Panc1 (cell line): Measurements from ENCODE around the gene TTC38. TPM values are rescaled to one million over a fixed set of nuclear protein-coding genes. Genes with fewer than 3 reads are reported as not detected.

Experiments
- ATAC-seq: fragments of 200-7000 bp; cut with Tn5 transposase; 2 replicates; pipeline ENCODE4 v1.9.1; 2020; ENCODE audit warnings: mild to moderate bottlenecking, moderate library complexity
- BruUV-seq: library from RNA; stranded (reverse); fragments of 400-500 nt; replicated peaks from 2 replicates; lab custom pipeline; 2021; lab: Mats Ljungman, UMichigan
- CTCF ChIA-PET: fragments of 300-600 bp; sonication (Branson Sonifier 250); formaldehyde crosslinking; loops from one replicate; lab custom pipeline; 2022; ENCODE audit warnings: antibody characterized with exemption; lab: Charles Lee
- POLR2A ChIA-PET: fragments of 300-600 bp; sonication (Branson Sonifier 250); formaldehyde crosslinking; loops from one replicate; lab custom pipeline; 2022; ENCODE audit warnings: antibody characterized with exemption; lab: Charles Lee
- DNase-seq: peaks from one replicate; pipeline ENCODE4 v3.0.0-alpha.2; 2010; ENCODE audit warnings: low read depth, low spot score
- H3K27ac ChIP-seq: 2 replicates; pipeline ENCODE4 v1.5.1; 2011; ENCODE audit warnings: mild to moderate bottlenecking, low read length, inconsistent platforms
- H3K27me3 ChIP-seq: fragments of 200-500 bp; sonication (Bioruptor generic); 2 replicates; pipeline ENCODE4 v1.6.0; 2014; ENCODE audit warnings: low read length, inconsistent platforms; ENCODE audit not compliant: control insufficient read depth, insufficient read depth
- H3K36me3 ChIP-seq: fragments of 200-500 bp; sonication (Bioruptor generic); 2 replicates; pipeline ENCODE4 v1.5.1; 2014; ENCODE audit warnings: inconsistent platforms, mild to moderate bottlenecking, low read length, moderate library complexity; ENCODE audit not compliant: control insufficient read depth, insufficient read depth
- H3K4me1 ChIP-seq: 2 replicates; pipeline ENCODE4 v1.5.1; 2011; ENCODE audit warnings: inconsistent platforms, mild to moderate bottlenecking, low read length, moderate library complexity; ENCODE audit not compliant: control insufficient read depth, insufficient read depth
- H3K4me3 ChIP-seq, 2 experiments: 2 replicates each; pipeline ENCODE4 v1.5.1; 2011 to 2012; ENCODE audit warnings: low read depth in 2 of 2, low read length in 2 of 2, mild to moderate bottlenecking in 2 of 2, inconsistent platforms in 1 of 2, moderate library complexity in 1 of 2
- H3K9me3 ChIP-seq: fragments of 200-500 bp; sonication (Bioruptor generic); 2 replicates; pipeline ENCODE4 v1.5.1; 2014; ENCODE audit warnings: low read depth, mild to moderate bottlenecking, inconsistent platforms, low read length, moderate library complexity; ENCODE audit not compliant: control insufficient read depth, insufficient read depth
- POLR2AphosphoS5 ChIP-seq: IDR thresholded peaks from 2 replicates; pipeline ENCODE4 v1.6.1; 2012; ENCODE audit warnings: mild to moderate bottlenecking, low read depth, low read length, moderate library complexity
- in situ Hi-C: cut with HindIII; loops from 2 replicates; pipeline ENCODE4 v1.10.0; 2016; ENCODE audit warnings: low sequenced_read_pairs, low pct_unique_long_range_greater_than_20kb
- intact Hi-C: fragments of 100-400 bp; cut with micrococcal nuclease; formaldehyde crosslinking; loops from one replicate; pipeline ENCODE4 v1.10.0; 2022; ENCODE audit not compliant: unreplicated experiment
- total RNA-seq: library from RNA; stranded (reverse); gene quantifications from one replicate; pipeline ENCODE4 v1.2.1, GENCODE V29; 2021; ENCODE audit not compliant: unreplicated experiment
- TF ChIP-seq, protein P1 (sequence below), 2 experiments: IDR thresholded peaks; 2 replicates each; pipeline ENCODE4 v1.6.1; 2011 to 2012; ENCODE audit warnings: low read depth in 2 of 2, control low read depth in 1 of 2, low read length in 1 of 2, mild to moderate bottlenecking in 1 of 2, moderate library complexity in 1 of 2; ENCODE audit not compliant: insufficient read depth in 1 of 2
- TF ChIP-seq, protein P2 (sequence below): fragments of 450-650 bp; IDR thresholded peaks from 2 replicates; pipeline ENCODE4 v1.5.1; 2017; ENCODE audit warnings: mild to moderate bottlenecking

Gene TTC38
- total RNA-seq, 1 experiment from 2014 or later = 14.0 TPM

DNA sequence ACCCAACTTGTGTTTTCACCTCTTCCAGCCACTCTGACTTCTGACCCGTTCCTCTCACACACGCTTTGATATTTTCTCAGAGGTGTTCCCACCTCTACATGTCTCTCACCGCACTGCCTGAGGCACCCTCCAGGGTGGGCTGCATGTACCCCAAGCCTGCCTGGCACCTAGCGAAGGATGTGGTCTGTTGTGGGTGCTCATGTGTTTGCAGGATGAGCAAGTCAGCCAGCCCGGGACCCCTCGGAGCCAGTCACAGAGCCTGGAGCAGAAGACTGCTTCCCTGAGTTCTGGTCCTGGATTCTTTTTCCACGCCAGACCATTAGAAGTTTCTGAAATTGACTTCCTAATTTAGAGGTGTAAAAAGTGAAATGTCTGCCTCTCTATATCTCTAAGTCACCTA is 32.7 kb downstream of the TTC38 start:
- Histone ChIP-seq H3K9me3 (no peaks in the 10 kb centered on the region), H3K36me3 (peaks cover 6% of the 10 kb centered on the region), H3K27me3 (no peaks in the 10 kb centered on the region), H3K4me1 (no peaks in the 10 kb centered on the region; the same call in 1 of the 2 replicates), H3K27ac (no peak overlapping the region), H3K4me3 (no peak overlapping the region)
- ATAC-seq (no peak), DNase-seq (no peak)
- ChIA-PET CTCF (no interaction called here), POLR2A (no interaction called here)
- in situ Hi-C loops (loop anchor here (25.0 kb wide), 1 partner anchor 288 kb away; no protein-coding TSS in a partner anchor), intact Hi-C loops (no loop called here)
- BruUV-seq = no TSS peak
- TF ChIP-seq, protein P1, sequence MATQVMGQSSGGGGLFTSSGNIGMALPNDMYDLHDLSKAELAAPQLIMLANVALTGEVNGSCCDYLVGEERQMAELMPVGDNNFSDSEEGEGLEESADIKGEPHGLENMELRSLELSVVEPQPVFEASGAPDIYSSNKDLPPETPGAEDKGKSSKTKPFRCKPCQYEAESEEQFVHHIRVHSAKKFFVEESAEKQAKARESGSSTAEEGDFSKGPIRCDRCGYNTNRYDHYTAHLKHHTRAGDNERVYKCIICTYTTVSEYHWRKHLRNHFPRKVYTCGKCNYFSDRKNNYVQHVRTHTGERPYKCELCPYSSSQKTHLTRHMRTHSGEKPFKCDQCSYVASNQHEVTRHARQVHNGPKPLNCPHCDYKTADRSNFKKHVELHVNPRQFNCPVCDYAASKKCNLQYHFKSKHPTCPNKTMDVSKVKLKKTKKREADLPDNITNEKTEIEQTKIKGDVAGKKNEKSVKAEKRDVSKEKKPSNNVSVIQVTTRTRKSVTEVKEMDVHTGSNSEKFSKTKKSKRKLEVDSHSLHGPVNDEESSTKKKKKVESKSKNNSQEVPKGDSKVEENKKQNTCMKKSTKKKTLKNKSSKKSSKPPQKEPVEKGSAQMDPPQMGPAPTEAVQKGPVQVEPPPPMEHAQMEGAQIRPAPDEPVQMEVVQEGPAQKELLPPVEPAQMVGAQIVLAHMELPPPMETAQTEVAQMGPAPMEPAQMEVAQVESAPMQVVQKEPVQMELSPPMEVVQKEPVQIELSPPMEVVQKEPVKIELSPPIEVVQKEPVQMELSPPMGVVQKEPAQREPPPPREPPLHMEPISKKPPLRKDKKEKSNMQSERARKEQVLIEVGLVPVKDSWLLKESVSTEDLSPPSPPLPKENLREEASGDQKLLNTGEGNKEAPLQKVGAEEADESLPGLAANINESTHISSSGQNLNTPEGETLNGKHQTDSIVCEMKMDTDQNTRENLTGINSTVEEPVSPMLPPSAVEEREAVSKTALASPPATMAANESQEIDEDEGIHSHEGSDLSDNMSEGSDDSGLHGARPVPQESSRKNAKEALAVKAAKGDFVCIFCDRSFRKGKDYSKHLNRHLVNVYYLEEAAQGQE (IDR thresholded peaks at IDR 0.05; ENCODE audit: insufficient read depth in 1 of 2, low read depth in 2 of 2, low read length in 1 of 2) = no peak
- no peak for TF ChIP-seq POLR2AphosphoS5
- TF ChIP-seq, protein P2, sequence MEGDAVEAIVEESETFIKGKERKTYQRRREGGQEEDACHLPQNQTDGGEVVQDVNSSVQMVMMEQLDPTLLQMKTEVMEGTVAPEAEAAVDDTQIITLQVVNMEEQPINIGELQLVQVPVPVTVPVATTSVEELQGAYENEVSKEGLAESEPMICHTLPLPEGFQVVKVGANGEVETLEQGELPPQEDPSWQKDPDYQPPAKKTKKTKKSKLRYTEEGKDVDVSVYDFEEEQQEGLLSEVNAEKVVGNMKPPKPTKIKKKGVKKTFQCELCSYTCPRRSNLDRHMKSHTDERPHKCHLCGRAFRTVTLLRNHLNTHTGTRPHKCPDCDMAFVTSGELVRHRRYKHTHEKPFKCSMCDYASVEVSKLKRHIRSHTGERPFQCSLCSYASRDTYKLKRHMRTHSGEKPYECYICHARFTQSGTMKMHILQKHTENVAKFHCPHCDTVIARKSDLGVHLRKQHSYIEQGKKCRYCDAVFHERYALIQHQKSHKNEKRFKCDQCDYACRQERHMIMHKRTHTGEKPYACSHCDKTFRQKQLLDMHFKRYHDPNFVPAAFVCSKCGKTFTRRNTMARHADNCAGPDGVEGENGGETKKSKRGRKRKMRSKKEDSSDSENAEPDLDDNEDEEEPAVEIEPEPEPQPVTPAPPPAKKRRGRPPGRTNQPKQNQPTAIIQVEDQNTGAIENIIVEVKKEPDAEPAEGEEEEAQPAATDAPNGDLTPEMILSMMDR = no peak

DNA sequence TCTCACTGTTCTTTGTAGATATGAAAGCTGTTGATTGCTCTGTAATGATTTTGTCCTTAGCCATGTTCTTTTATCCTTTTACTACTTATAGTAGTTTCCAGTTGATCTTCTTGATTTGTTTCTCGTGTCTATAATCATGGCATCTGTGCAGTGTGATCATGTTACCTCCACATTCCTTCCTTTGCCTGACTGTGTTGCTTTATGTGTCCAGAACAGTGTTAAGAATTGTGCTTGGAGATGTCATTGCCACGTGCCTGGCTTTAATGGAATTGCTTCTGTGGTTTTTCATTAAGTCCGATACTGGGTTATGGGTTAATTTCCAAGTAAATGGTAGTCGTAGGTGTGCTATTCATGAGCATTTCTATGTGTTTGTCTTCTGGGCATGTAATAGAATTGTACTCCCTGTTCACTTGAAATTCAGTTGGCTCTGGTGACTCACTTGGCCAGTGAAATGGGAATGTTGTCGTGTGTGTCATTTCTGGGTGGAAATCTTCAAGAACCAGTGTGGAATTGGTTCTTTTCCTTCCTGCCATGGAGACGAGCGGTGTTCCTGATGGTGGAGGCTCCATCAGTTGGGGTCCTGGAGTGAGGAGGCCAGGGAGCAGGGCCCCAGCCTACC is 35.6 kb downstream of the TTC38 start:
- ChIA-PET CTCF (no interaction called here), POLR2A (no interaction called here)
- DNase-seq = no peak
- intact Hi-C loops = no loop called here
- TF ChIP-seq, protein P1 (IDR thresholded peaks at IDR 0.05; ENCODE audit: insufficient read depth in 1 of 2, low read depth in 2 of 2, low read length in 1 of 2) = no peak
- TF ChIP-seq, protein P2 = no peak
- Histone ChIP-seq H3K4me1 (no peaks in the 10 kb centered on the region), H3K36me3 (peaks cover 9% of the 10 kb centered on the region), H3K9me3 (no peaks in the 10 kb centered on the region), H3K27ac (no peak overlapping the region), H3K27me3 (no peaks in the 10 kb centered on the region), H3K4me3 (no peak overlapping the region)
- no TSS peak for BruUV-seq
- ATAC-seq = no peak
- in situ Hi-C loops = loop anchor here (25.0 kb wide), 1 partner anchor 291 kb away; no protein-coding TSS in a partner anchor
